ENCODE data around the gene RBM4B.

RBM4B gene

GRCh38 chr11:66687831-66688281 lies 10.2 kb upstream of the RBM4B start:
- Histone ChIP-seq H3K4me3 (ENCODE audit: low read depth, low read length) (no peak overlapping the region), H3K9me3 (ENCODE audit: insufficient read depth, low read depth, low read length) (no peaks in the 10 kb centered on the region), H3K9ac (ENCODE audit: low read length) (no peak overlapping the region), H3K79me1 (ENCODE audit: low read length) (peaks cover 11% of the 10 kb centered on the region), H4K12ac (ENCODE audit: low read depth, low read length) (no peak overlapping the region), H3K14ac (ENCODE audit: low read length) (no peak overlapping the region), H4K91ac (ENCODE audit: low read depth, low read length) (peak overlapping the region; percentile 72), H4K8ac (ENCODE audit: low read depth, low read length) (no peak overlapping the region), H3K4me2 (ENCODE audit: low read length) (no peak overlapping the region), H2BK5ac (ENCODE audit: low read depth, low read length, poor library complexity) (no peak overlapping the region), H3K4ac (ENCODE audit: low read depth, low read length) (no peak overlapping the region), H3K27me3 (ENCODE audit: insufficient read depth, low read length) (no peaks in the 10 kb centered on the region), H3K27ac (ENCODE audit: low read depth, low read length) (no peak overlapping the region), H3K36me3 (ENCODE audit: control insufficient read depth in 1 of 2, insufficient read depth in 2 of 2, low read length in 2 of 2) (peaks cover 2 to 24% of the 10 kb centered on the region in 2 experiments), H3K79me2 (ENCODE audit: control insufficient read depth, insufficient read depth, low read length, poor library complexity) (peaks cover 3% of the 10 kb centered on the region), H3K18ac (ENCODE audit: low read length) (no peak overlapping the region), H2BK120ac (ENCODE audit: insufficient read depth, low read length, poor library complexity) (no peak overlapping the region), H3K23ac (ENCODE audit: low read length) (no peak overlapping the region), H3K4me1 (ENCODE audit: control insufficient read depth in 1 of 2, insufficient read depth in 2 of 2, low read length in 2 of 2) (peaks cover 21 to 24% of the 10 kb centered on the region in 2 experiments), H2AK5ac (ENCODE audit: low read length) (peak overlapping the region; percentile 38), H2BK12ac (ENCODE audit: low read length) (peak overlapping the region; percentile 13), H2AFZ (ENCODE audit: insufficient read depth, low read length, poor library complexity) (no peak overlapping the region)
- WGBS (ENCODE audit: extremely low coverage, insufficient coverage, insufficient read length) = no CpG with 5 or more reads among the region's 13 CpGs
- DNase-seq = no peak

- no peaks in the 10 kb centered on the region for H3K9me3 ChIP-seq (ENCODE audit: insufficient read depth, low read depth, low read length)
- peak overlapping the region; percentile 28 for H3K18ac ChIP-seq (ENCODE audit: low read length)
- peak overlapping the region; percentile 63 for H3K27ac ChIP-seq (ENCODE audit: low read depth, low read length)
- H4K91ac ChIP-seq (ENCODE audit: low read depth, low read length) = peak overlapping the region; percentile 72
- WGBS (ENCODE audit: extremely low coverage, insufficient coverage, insufficient read length) = no CpG with 5 or more reads among the region's 33 CpGs
- H2BK12ac ChIP-seq (ENCODE audit: low read length) = peak overlapping the region; percentile 37
- peaks cover 11% of the 10 kb centered on the region for H3K79me1 ChIP-seq (ENCODE audit: low read length)
- H3K9ac ChIP-seq (ENCODE audit: low read length) = no peak overlapping the region
- H3K79me2 ChIP-seq (ENCODE audit: control insufficient read depth, insufficient read depth, low read length, poor library complexity) = peaks cover 3% of the 10 kb centered on the region
- peak; percentile 19 to 28 for DNase-seq
- H3K36me3 ChIP-seq (ENCODE audit: control insufficient read depth in 1 of 2, insufficient read depth in 2 of 2, low read length in 2 of 2) = peaks cover 2 to 18% of the 10 kb centered on the region in 2 experiments
- no peak overlapping the region for H3K4ac ChIP-seq (ENCODE audit: low read depth, low read length)
- peak overlapping the region; percentile 0 for H4K8ac ChIP-seq (ENCODE audit: low read depth, low read length)
- H4K12ac ChIP-seq (ENCODE audit: low read depth, low read length) = no peak overlapping the region
- H2AFZ ChIP-seq (ENCODE audit: insufficient read depth, low read length, poor library complexity) = no peak overlapping the region
- H2BK120ac ChIP-seq (ENCODE audit: insufficient read depth, low read length, poor library complexity) = peak overlapping the region; percentile 26
- H3K27me3 ChIP-seq (ENCODE audit: insufficient read depth, low read length) = no peaks in the 10 kb centered on the region
- peak overlapping the region; percentile 15 for H3K4me2 ChIP-seq (ENCODE audit: low read length)
- no peak overlapping the region for H3K23ac ChIP-seq (ENCODE audit: low read length)
- peak overlapping the region; percentile 30 for H3K14ac ChIP-seq (ENCODE audit: low read length)
- peak overlapping the region; percentile 1 for H2BK5ac ChIP-seq (ENCODE audit: low read depth, low read length, poor library complexity)
- no peak overlapping the region for H3K4me3 ChIP-seq (ENCODE audit: low read depth, low read length)
- peaks cover 21 to 24% of the 10 kb centered on the region in 2 experiments for H3K4me1 ChIP-seq (ENCODE audit: control insufficient read depth in 1 of 2, insufficient read depth in 2 of 2, low read length in 2 of 2)
- H2AK5ac ChIP-seq (ENCODE audit: low read length) = peak overlapping the region; percentile 42
Measured at GRCh38 chr11:66686801-66687750, 9.4 kb upstream of the RBM4B start.

- Histone ChIP-seq H3K27me3 (ENCODE audit: insufficient read depth, low read length) (no peaks in the 10 kb centered on the region), H3K4me2 (ENCODE audit: low read length) (peak overlapping the region; percentile 38), H2BK12ac (ENCODE audit: low read length) (peak overlapping the region; percentile 74), H3K18ac (ENCODE audit: low read length) (peak overlapping the region; percentile 52), H2AFZ (ENCODE audit: insufficient read depth, low read length, poor library complexity) (no peak overlapping the region), H3K4ac (ENCODE audit: low read depth, low read length) (peak overlapping the region; percentile 10), H4K12ac (ENCODE audit: low read depth, low read length) (no peak overlapping the region), H3K79me2 (ENCODE audit: control insufficient read depth, insufficient read depth, low read length, poor library complexity) (peaks cover 3% of the 10 kb centered on the region), H3K36me3 (ENCODE audit: control insufficient read depth in 1 of 2, insufficient read depth in 2 of 2, low read length in 2 of 2) (peaks cover 0 to 15% of the 10 kb centered on the region in 2 experiments), H3K23ac (ENCODE audit: low read length) (no peak overlapping the region), H3K9ac (ENCODE audit: low read length) (peak overlapping the region; percentile 14), H3K27ac (ENCODE audit: low read depth, low read length) (peak overlapping the region; percentile 72), H2AK5ac (ENCODE audit: low read length) (peak overlapping the region; percentile 16), H3K14ac (ENCODE audit: low read length) (peak overlapping the region; percentile 36), H3K4me1 (ENCODE audit: control insufficient read depth in 1 of 2, insufficient read depth in 2 of 2, low read length in 2 of 2) (peaks cover 21 to 24% of the 10 kb centered on the region in 2 experiments), H4K8ac (ENCODE audit: low read depth, low read length) (peak overlapping the region; percentile 58), H4K91ac (ENCODE audit: low read depth, low read length) (peak overlapping the region; percentile 79), H3K4me3 (ENCODE audit: low read depth, low read length) (no peak overlapping the region), H2BK5ac (ENCODE audit: low read depth, low read length, poor library complexity) (peak overlapping the region; percentile 38), H2BK120ac (ENCODE audit: insufficient read depth, low read length, poor library complexity) (peak overlapping the region; percentile 44), H3K79me1 (ENCODE audit: low read length) (peaks cover 11% of the 10 kb centered on the region), H3K9me3 (ENCODE audit: insufficient read depth, low read depth, low read length) (no peaks in the 10 kb centered on the region)
- peak; percentile 83 for DNase-seq
- WGBS (ENCODE audit: extremely low coverage, insufficient coverage, insufficient read length) = no CpG with 5 or more reads among the region's 15 CpGs
Measured at GRCh38 chr11:66686100-66686785, 8.6 kb upstream of the RBM4B start.

GRCh38 chr11:66685276-66686099 lies 7.8 kb upstream of the RBM4B start:
- Histone ChIP-seq H3K18ac (ENCODE audit: low read length) (peak overlapping the region; percentile 52), H4K91ac (ENCODE audit: low read depth, low read length) (peak overlapping the region; percentile 79), H4K12ac (ENCODE audit: low read depth, low read length) (no peak overlapping the region), H4K8ac (ENCODE audit: low read depth, low read length) (peak overlapping the region; percentile 58), H3K79me1 (ENCODE audit: low read length) (peaks cover 11% of the 10 kb centered on the region), H3K23ac (ENCODE audit: low read length) (no peak overlapping the region), H3K27me3 (ENCODE audit: insufficient read depth, low read length) (no peaks in the 10 kb centered on the region), H2BK120ac (ENCODE audit: insufficient read depth, low read length, poor library complexity) (peak overlapping the region; percentile 44), H3K4ac (ENCODE audit: low read depth, low read length) (peak overlapping the region; percentile 10), H2AK5ac (ENCODE audit: low read length) (peak overlapping the region; percentile 16), H3K27ac (ENCODE audit: low read depth, low read length) (peak overlapping the region; percentile 72), H3K9ac (ENCODE audit: low read length) (no peak overlapping the region), H3K9me3 (ENCODE audit: insufficient read depth, low read depth, low read length) (no peaks in the 10 kb centered on the region), H3K4me1 (ENCODE audit: control insufficient read depth in 1 of 2, insufficient read depth in 2 of 2, low read length in 2 of 2) (peaks cover 21 to 24% of the 10 kb centered on the region in 2 experiments), H2BK5ac (ENCODE audit: low read depth, low read length, poor library complexity) (peak overlapping the region; percentile 38), H2BK12ac (ENCODE audit: low read length) (peak overlapping the region; percentile 74), H2AFZ (ENCODE audit: insufficient read depth, low read length, poor library complexity) (no peak overlapping the region), H3K4me2 (ENCODE audit: low read length) (peak overlapping the region; percentile 38), H3K79me2 (ENCODE audit: control insufficient read depth, insufficient read depth, low read length, poor library complexity) (peaks cover 3% of the 10 kb centered on the region), H3K14ac (ENCODE audit: low read length) (peak overlapping the region; percentile 36), H3K4me3 (ENCODE audit: low read depth, low read length) (no peak overlapping the region), H3K36me3 (ENCODE audit: control insufficient read depth in 1 of 2, insufficient read depth in 2 of 2, low read length in 2 of 2) (peaks cover 0 to 13% of the 10 kb centered on the region in 2 experiments)
- peak; percentile 15 to 43 for DNase-seq
- no CpG with 5 or more reads among the region's 27 CpGs for WGBS (ENCODE audit: extremely low coverage, insufficient coverage, insufficient read length)

All from trophoblast cell (in vitro differentiated cells and primary cell).